Measurements from ENCODE around the gene HDDC2. TPM values are rescaled to one million over a fixed set of nuclear protein-coding genes. Genes with fewer than 3 reads are reported as not detected.

HDDC2 gene
- polyA plus RNA-seq, 1 donor from 2014 or later: 75.2 TPM

GRCh38 chr6:125232466-125232865, 69.3 kb downstream of the HDDC2 start:
- TF ChIP-seq EP300 (conservative IDR thresholded peaks at IDR 0.05; ENCODE audit: poor library complexity, severe bottlenecking) (no peak), RAD21 (conservative IDR thresholded peaks at IDR 0.05) (no peak), CTCF (IDR thresholded peaks at IDR 0.05; ENCODE audit: poor library complexity, severe bottlenecking) (no peak), REST (IDR thresholded peaks at IDR 0.05; ENCODE audit: borderline replicate concordance) (no peak), SMC3 (conservative IDR thresholded peaks at IDR 0.05; ENCODE audit: poor library complexity) (no peak), EZH2 (IDR thresholded peaks at IDR 0.05; ENCODE audit: borderline replicate concordance, insufficient read depth, low read length, poor library complexity, severe bottlenecking) (no peak), MXI1 (conservative IDR thresholded peaks at IDR 0.05; ENCODE audit: poor library complexity, severe bottlenecking) (no peak), TAF1 (IDR thresholded peaks at IDR 0.05; ENCODE audit: low read depth) (no peak), POLR2AphosphoS5 (IDR thresholded peaks at IDR 0.05) (no peak)
- no peak overlapping the region for H3K4me2 ChIP-seq (ENCODE audit: low read length)

GRCh38 chr6:125231574-125232343, 70.0 kb downstream of the HDDC2 start:
- Histone ChIP-seq H3K27me3 (ENCODE audit: insufficient read depth, low read depth, low read length) (no peaks in the 10 kb centered on the region), H3K36me3 (ENCODE audit: insufficient read depth, low read length) (no peaks in the 10 kb centered on the region), H3K9me2 (ENCODE audit: insufficient read depth, low read length) (no peaks in the 10 kb centered on the region), H3K9me3 (ENCODE audit: low read length) (no peaks in the 10 kb centered on the region), H3K4me2 (ENCODE audit: low read length) (no peak overlapping the region), H4K20me1 (ENCODE audit: insufficient read depth) (no peaks in the 10 kb centered on the region), H3K27ac (ENCODE audit: low read length) (no peak overlapping the region), H3F3A (ENCODE audit: insufficient read depth, low read length, poor library complexity, severe bottlenecking) (no peaks in the 10 kb centered on the region), H3K4me3 (ENCODE audit: low read length) (no peak overlapping the region), H3K9ac (ENCODE audit: low read length) (no peak overlapping the region), H2AFZ (ENCODE audit: low read depth, low read length) (no peak overlapping the region), H3K79me2 (replicated peaks; ENCODE audit: insufficient read depth, low read length) (no peaks in the 10 kb centered on the region)
- TF ChIP-seq RAD21 (conservative IDR thresholded peaks at IDR 0.05) (no peak), CTCF (IDR thresholded peaks at IDR 0.05; ENCODE audit: poor library complexity, severe bottlenecking) (no peak), TAF1 (IDR thresholded peaks at IDR 0.05; ENCODE audit: low read depth) (no peak)

More at GRCh38 chr6:125232466-125232865, 69.3 kb downstream of the HDDC2 start:
- Histone ChIP-seq H4K20me1 (ENCODE audit: insufficient read depth) (no peaks in the 10 kb centered on the region), H3K9me3 (ENCODE audit: low read length) (no peaks in the 10 kb centered on the region), H3K4me3 (ENCODE audit: low read length) (no peak overlapping the region), H3K79me2 (replicated peaks; ENCODE audit: insufficient read depth, low read length) (no peaks in the 10 kb centered on the region), H3K9me2 (ENCODE audit: insufficient read depth, low read length) (no peaks in the 10 kb centered on the region), H3K36me3 (ENCODE audit: insufficient read depth, low read length) (no peaks in the 10 kb centered on the region), H3K27me3 (ENCODE audit: insufficient read depth, low read depth, low read length) (no peaks in the 10 kb centered on the region), H2AFZ (ENCODE audit: low read depth, low read length) (no peak overlapping the region), H3K9ac (ENCODE audit: low read length) (no peak overlapping the region), H3K27ac (ENCODE audit: low read length) (peak overlapping the region; percentile 37), H3F3A (ENCODE audit: insufficient read depth, low read length, poor library complexity, severe bottlenecking) (no peaks in the 10 kb centered on the region)
